ENCODE results near the gene PCNX1. TPM values are rescaled to one million over a fixed set of nuclear protein-coding genes. Genes with fewer than 3 reads are reported as not detected.

PCNX1 gene
- total RNA-seq, 4 donors from 2014 or later = 34.4 to 64.5 (median 42.0) TPM

DNA sequence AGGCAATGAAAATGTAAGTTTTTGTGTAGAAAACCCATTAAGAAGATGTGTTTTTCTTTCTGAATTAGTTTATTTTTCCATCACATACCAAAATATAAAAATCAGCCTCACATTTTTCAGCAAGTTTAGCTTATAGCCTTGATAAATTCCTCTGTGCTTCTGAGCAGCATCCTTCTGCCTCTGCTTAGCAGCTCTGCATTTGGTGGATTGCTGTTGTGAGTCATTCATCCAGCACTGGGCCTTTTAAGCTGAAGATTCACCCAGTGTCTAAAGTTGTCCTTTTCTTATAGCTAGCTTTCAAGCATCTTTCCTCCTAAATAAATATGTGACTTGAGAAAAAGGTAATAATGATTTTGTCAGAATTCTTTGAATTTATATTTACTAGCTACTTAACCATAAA, 206.1 kb downstream of the PCNX1 start:
- Histone ChIP-seq H3K9me3 (no peaks in the 10 kb centered on the region), H3K36me3 (peaks cover 0 to 33% of the 10 kb centered on the region in 2 donors), H3K4me1 (no peaks in the 10 kb centered on the region), H3K27ac (no peak overlapping the region), H3K4me3 (no peak overlapping the region), H3K27me3 (no peaks in the 10 kb centered on the region)
- in situ Hi-C loops (cut with MboI; ENCODE audit: low sequenced_read_pairs in 4 of 4) = no loop called here
- TF ChIP-seq CTCF (IDR thresholded peaks at IDR 0.05 in 4 of 5, conservative IDR thresholded peaks at IDR 0.05 in 1 of 5) = no peak
- no peak for TF ChIP-seq POLR2A (IDR thresholded peaks at IDR 0.05)
- intact Hi-C loops (cut with DNase I; ENCODE audit: low total_unique reads) = no loop called here
- ATAC-seq (no peak), DNase-seq (no peak)

- in situ Hi-C loops (cut with MboI; ENCODE audit: low sequenced_read_pairs in 4 of 4) (no loop called here), intact Hi-C loops (cut with DNase I; ENCODE audit: low total_unique reads) (no loop called here)
- H3K36me3 ChIP-seq = peaks cover 0 to 21% of the 10 kb centered on the region in 2 donors
- no peaks in the 10 kb centered on the region for H3K27me3 ChIP-seq
- H3K27ac ChIP-seq = no peak overlapping the region
- TF ChIP-seq CTCF (IDR thresholded peaks at IDR 0.05 in 4 of 5, conservative IDR thresholded peaks at IDR 0.05 in 1 of 5) (no peak), POLR2A (IDR thresholded peaks at IDR 0.05) (no peak)
- no peak for DNase-seq
- no peaks in the 10 kb centered on the region for H3K9me3 ChIP-seq
- H3K4me1 ChIP-seq = no peaks in the 10 kb centered on the region
- no peak overlapping the region for H3K4me3 ChIP-seq
- no peak for ATAC-seq
Observed at GRCh38 chr14:71114565-71114964, 207.3 kb downstream of the PCNX1 start.

GRCh38 chr14:71115306-71115705, 208.0 kb downstream of the PCNX1 start:
- peaks cover 0 to 13% of the 10 kb centered on the region in 2 donors for H3K36me3 ChIP-seq
- H3K4me3 ChIP-seq = no peak overlapping the region
- no peak for DNase-seq
- H3K27me3 ChIP-seq = no peaks in the 10 kb centered on the region
- H3K4me1 ChIP-seq = no peaks in the 10 kb centered on the region
- TF ChIP-seq CTCF (IDR thresholded peaks at IDR 0.05 in 4 of 5, conservative IDR thresholded peaks at IDR 0.05 in 1 of 5) (no peak), POLR2A (IDR thresholded peaks at IDR 0.05) (no peak)
- in situ Hi-C loops (cut with MboI; ENCODE audit: low sequenced_read_pairs in 4 of 4) (no loop called here), intact Hi-C loops (cut with DNase I; ENCODE audit: low total_unique reads) (no loop called here)
- no peaks in the 10 kb centered on the region for H3K9me3 ChIP-seq
- ATAC-seq = no peak
- no peak overlapping the region for H3K27ac ChIP-seq

DNA sequence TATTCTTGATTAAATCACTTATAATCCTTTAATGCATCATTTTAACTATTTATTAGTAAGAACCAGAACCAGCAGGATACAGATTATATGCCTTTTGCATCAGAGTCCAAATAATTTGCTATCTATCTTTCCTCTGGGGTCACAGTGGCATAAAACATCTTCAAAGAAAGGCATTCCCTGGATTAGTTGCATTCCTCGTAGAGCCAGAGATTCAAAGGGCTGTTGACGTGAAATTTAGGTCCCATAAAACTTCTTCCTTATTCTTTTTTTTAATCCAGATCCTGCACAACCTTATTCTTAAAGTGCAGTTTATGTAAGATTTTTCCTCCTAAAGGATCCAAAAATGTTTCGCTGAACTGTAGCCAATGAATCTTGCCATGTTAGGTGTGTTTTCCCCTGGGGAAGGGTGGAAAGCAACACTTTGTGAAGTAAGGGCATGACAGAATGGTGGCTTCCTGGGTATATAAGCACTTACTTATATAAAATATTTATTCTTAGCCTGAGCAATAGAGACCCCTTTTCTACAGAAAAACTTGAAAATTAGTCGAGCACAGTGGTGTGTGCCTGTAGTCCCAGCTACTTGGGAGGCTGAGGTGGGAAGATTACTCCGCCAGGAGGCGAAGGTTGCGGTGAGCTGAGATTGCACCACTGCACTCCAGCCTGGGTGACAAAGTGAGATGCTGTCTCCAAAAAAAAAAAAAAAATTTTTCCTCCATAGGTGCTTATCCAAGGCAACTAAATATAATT, 208.7 kb downstream of the PCNX1 start:
- Histone ChIP-seq H3K27me3 (no peaks in the 10 kb centered on the region), H3K4me1 (no peaks in the 10 kb centered on the region), H3K4me3 (no peak overlapping the region), H3K27ac (no peak overlapping the region), H3K36me3 (peaks cover 0 to 7% of the 10 kb centered on the region in 2 donors), H3K9me3 (no peaks in the 10 kb centered on the region)
- TF ChIP-seq POLR2A (IDR thresholded peaks at IDR 0.05) (no peak), CTCF (IDR thresholded peaks at IDR 0.05 in 4 of 5, conservative IDR thresholded peaks at IDR 0.05 in 1 of 5) (no peak)
- in situ Hi-C loops (cut with MboI; ENCODE audit: low sequenced_read_pairs in 4 of 4) (no loop called here), intact Hi-C loops (cut with DNase I; ENCODE audit: low total_unique reads) (no loop called here)
- no peak for ATAC-seq
- no peak for DNase-seq

Measured in gastrocnemius medialis (tissue), 4 donors.